LHCN-M2 (cell line): ENCODE measurements around the gene PPP6R2. TPM values are rescaled to one million over a fixed set of nuclear protein-coding genes. Genes with fewer than 3 reads are reported as not detected.
"Not testable (repeated sequence)": the region's sequence is repeated elsewhere in the genome, so short reads cannot be mapped to it uniquely, and the experiment has no call there.

Source experiments
- DNase-seq: peaks from one replicate; pipeline ENCODE4 v3.0.0-alpha.2; 2012; ENCODE audit warnings: low read depth
- total RNA-seq: library from RNA; depleted of rRNA; stranded (reverse); fragments of >200 nt; gene quantifications from 2 replicates; pipeline ENCODE4 v1.2.3, GENCODE V29; 2014

PPP6R2 gene
- total RNA-seq, 1 experiment from 2014 or later: 64.2 TPM

DNA sequence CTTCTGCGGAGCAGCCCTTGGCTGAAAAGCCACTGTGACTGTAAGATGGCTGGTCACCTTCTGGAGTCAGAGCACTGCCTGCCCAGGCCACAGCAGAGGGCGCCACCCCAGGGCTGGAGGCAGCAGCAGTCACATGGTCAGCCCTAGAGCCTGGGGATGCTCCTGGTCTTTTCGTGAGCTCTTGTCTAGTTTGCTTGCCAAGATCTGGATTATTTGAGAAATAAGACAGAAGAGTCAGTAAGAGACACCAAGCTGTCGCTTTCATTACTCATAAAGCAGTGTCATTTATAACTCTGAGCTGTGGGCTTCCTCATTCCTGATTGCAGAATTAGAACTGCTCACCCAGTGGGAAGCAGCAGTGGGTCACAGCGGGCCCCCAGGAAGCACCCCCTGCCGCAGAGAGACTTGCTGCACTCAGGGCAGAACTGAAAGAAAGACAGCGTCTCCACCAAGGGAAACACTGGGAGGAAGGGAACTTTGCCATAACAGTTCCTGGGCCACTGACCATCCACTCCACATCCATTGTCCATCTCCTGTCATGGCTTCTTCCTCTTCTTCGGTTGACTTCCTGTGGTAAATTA, 56.7 kb downstream of the PPP6R2 start:
- peak; percentile 11 for DNase-seq

DNA sequence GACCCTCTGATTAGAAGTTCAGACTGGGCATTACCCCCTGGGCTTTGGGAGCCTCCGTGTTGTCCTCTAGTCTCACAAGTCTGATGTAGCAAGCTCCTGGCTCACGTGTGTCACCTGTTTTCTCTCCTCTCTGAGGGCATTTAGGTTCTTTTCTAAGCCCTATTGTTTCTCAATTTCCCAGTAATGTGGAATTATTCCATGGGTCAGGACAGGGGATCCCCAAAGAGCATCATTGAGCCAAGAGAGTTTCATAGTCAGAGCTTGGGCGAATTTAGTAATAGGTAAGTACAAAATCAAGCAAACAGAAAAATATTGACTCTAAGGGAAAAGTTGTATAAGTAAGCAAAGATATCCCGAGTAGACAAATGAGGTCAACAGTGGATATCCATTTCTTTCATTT, 57.3 kb downstream of the PPP6R2 start:
- DNase-seq: no peak

DNA sequence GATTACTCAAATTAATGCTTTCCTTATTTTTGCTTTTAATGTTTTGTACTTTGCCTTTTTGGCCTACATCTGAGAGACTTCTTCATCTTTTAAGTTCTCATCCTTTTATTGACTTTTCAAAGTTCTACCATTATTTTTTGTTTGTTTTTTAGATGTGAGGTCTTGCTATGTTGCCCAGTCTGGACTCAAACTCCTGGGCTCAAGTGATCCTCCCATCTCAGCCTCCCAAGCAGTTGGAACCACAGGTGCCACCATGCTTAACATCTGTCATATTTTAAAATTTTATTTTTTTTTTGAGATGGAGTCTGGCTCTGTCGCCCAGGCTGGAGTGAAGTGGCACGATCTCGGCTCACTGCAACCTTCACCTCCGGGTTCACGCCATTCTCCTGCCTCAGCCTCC, 57.8 kb downstream of the PPP6R2 start:
- DNase-seq: no peak

DNA sequence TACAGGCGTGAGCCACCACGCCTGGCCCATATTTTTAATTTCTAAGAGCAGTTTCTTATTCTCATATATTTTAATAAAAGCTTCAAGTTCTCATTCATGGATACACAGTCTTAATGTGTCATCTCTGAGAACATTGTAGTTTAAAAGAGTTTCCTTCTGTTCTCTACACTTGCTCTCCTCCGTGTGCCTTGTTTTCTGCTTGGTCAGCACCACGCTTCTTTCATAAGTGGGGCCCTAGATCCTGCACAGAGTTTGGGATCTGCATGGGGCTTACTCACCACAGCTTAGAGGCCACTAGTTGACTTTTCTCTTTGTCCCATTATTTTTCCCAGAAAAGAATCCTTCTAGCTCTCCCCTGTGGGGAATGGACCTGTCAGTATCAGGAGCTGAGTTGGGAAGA, 58.8 kb downstream of the PPP6R2 start:
- no peak for DNase-seq

DNA sequence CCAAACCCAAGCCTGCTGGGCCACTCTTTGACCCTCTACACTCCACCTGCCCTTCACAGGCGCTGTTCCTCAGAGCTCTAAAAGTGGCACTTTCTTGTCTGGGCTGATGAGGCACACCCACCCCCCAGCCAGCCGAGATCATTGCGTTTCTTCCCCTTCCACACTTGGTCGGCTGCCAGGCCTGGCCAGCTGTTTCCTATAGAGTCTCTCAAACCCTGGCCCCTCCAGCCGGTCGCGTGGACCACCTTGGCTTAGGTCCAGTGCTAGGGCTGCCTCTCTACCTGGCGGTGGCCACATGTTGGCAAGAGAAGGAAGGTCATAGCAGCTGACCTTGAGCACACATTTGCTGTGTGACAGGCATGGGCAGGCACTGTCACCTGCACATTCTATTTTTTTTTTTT, 60.6 kb downstream of the PPP6R2 start:
- no peak for DNase-seq

DNA sequence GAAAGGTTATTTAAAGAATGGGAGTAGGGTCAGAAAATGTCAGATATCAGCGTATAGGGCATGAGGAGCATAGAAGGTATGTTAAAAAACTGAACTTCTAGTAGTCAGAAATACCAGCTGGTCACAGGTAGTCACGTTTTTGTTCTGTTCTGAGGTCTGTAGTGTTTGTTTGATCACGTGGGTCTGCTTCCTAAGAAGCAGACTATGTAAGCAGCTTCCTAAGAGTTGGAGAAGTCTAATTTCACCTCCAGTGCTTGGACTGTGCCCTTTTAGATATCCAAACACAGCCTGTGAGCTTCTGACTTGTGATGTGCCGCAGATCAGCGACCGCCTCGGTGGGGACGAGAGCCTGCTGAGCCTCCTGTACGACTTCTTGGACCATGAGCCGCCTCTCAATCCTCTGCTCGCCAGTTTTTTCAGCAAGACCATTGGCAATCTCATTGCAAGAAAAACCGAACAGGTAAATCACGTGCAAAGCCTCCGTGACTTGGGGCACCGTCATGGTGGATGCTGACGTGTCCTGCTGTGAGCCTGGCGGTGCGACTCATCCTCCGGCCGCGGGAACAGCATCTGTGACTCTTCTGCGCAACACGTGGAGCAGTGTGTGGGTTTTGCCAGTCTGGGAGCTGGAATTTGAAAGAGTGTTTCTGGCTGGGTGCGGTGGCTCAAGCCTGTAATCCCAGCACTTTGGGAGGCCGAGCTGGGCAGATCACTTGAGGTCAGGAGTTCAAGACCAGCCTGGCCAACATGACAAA, 63.5 kb downstream of the PPP6R2 start:
- no peak for DNase-seq

DNA sequence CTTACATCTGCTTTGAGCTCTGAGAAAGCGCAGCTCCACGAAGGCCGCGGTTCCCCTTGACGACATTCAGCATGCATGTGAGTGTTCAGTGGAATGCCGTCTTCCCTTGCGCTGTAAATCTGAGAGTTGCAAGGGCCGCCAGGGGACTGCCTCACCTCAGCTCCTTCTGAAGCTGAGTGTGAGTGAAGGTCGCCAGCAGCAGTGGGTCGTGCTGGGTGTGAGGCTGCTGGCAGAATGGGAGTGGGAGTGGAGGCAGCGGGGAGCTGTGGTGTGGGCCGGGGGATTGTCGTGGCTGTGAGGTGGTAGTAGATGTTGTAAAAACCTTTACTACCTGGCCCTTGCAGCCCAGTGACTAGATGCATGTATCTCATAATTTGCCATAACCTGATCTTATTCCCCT, 65.2 kb downstream of the PPP6R2 start:
- no peak for DNase-seq

DNA sequence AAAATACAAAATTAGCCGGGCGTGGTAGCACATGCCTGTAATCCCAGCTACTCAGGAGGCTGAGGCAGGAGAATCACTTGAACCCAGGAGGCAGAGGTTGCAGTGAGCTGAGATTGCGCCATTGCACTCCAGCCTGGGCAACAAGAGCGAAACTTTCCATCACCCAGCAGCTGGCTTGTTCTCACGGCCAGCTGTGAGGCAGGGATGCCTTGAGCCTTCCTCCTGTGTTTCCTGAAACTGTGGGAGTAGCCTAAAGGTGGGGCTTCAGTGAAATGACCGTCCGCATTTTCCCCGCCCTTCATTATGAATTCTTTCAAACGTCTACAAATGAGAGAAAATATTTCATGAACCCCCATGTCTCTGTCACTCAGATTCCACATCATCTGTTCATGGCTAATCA, 65.8 kb downstream of the PPP6R2 start:
- DNase-seq: not testable (repeated sequence)

DNA sequence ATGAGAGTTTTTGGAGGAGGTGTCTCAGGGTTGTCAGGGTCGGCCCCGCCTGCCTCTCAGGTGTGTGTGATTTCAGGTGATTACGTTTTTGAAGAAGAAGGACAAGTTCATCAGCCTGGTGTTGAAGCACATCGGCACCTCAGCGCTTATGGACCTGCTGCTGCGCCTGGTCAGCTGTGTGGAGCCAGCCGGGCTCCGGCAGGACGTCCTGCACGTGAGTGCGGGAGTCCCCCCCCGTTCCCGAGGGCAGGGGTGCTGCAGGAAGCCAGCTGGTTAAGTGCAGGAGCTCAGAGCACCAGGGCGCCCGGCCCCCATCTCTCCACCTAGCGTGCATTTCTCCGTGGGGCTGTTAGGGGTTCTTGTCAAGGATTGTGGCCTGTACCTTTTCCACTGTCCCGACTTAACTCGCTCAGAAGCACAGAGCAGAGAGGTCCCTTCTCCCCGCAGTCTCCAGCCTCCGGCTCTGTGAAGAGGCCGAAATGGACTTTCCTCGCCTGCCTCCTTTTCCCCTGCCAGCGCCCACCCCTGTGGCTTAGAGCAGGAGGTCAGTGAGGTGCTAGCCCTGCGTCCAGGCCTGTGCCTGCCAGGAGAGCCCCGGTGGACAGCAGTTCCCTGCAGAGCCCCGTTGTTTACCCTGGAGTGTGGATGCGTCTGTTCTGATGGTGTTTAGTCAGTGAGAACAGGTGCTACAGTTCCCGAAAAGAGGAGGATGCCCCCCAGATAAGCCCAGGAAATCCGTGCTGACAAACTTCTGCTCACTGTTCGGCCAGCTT, 71.5 kb downstream of the PPP6R2 start:
- no peak for DNase-seq

DNA sequence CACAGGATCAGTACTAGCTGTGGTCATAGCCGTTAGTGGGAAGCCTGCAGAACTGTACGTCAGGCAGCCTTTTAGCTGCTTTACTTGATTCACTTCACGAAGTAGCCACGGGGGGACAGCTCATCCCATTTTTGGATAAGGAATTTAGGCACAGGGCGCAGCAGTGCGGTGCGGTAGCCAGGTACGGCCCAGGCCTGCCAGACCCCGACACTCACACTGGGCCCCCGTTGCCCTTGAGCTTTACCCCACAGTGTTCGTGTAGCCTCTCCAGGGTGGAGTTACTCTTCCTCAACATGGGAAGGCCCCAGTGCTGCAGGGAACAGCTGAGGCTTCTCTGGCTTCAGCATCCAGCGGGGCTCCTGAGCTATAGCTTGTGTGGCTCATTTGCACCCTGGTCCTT, 72.3 kb downstream of the PPP6R2 start:
- DNase-seq: no peak

DNA sequence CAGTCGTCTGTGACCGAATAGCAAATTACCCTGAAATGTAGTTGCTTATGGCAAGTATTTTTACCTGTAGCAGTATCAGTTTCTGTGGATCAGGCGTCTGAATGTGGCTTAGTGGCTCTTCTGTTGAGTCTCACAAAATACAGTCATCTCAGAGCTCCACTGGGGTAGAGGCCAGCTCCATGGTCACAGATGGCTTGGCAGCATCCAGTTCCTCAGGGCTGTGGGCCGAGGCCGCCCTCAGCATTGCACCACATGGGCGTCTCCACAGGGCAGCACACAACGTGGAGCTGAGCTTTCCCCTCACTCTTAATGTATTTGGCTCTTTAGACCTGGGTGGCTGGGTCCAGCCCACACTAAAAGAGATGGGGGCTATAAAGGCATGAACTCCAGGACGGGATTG, 73.9 kb downstream of the PPP6R2 start:
- DNase-seq: no peak

DNA sequence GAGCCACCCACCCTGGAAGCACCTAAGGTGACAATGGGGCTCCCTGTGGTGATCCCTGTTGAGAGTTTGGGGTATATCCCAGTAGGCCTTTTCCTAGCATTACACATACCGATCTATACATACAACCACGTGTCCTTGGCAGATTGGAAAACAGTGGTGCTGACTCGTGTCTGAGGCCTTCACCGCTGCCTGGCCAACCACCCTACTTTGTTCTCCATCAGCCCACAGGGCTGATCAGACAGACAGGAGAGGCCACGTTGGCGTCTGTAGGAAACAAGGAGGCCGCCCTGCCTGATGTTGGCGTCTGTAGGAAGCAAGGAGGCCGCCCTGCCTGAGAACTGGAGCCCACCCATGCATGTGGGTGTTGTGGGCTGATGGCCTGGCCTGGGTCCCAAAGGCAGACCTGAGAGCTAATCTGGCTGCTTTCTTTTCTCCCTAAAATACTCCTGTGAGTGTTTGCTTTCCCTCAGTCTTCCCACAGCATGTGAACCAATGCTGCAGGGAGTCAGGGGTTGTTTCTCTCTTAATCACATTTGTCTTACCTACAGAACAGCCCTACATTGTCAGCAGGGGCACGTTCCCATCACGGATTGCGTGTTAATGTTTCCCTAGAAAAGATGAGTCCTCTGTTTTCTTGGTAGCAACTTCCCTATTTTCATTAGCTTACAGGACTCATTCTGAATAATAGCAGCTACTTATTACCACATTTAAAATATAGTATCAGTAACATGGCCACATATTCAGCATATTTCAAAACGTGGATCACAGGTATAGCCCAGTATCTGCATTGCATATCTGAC, 74.5 kb downstream of the PPP6R2 start:
- DNase-seq: no peak

DNA sequence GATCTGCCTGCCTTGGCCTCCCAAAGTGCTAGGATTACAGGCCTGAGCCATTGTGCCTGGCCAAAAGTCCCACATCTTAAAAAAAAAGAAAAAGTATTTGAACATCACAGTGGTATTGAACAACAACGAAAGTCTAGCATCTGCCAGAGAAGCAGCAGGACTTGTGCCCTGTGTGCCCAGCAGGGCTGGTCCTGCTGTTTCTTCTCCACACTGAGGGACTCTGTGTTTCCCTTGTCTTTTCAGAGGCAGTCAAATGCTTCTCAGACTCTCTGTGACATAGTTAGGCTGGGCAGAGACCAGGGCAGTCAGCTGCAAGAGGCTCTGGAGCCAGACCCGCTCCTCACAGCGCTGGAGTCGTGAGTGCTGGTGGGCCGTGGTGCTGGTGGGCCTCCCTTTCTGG, 75.5 kb downstream of the PPP6R2 start:
- no peak for DNase-seq

DNA sequence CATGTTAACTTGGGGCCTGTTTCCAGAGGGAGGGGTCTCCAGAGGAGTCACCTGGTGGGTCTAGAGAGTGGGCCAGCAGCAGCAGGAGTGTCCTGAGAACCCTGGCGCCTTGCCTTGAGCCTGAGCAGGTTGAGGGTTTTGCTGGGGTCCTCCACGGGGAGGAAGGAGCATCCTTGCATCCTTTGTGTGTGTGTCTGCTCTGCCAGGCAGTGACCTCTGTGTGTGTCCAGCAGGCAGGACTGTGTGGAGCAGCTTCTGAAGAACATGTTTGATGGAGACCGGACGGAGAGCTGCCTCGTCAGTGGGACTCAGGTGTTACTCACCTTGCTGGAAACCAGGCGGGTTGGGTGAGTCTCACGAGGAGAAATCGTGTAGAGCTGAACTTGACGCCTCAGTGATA, 76.0 kb downstream of the PPP6R2 start:
- no peak for DNase-seq

DNA sequence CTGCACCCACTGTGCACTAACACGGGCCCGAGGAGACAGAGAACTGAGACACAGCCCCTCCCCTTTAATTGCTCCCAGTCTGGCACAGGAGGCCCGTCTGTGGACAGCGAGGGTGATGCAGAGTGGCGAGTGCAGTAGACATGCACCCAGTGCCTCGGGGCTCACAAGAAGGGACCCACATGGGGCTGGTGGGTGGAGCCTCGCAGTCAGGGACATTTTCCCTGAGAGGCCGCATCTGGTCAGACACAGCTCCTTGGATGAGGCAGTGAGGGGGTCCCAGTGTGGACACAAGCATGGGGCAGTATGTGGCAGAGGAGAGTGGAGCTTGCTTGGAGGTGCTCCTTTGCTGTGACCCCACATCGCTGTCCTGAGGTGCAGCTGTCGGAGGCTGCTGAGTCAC, 76.9 kb downstream of the PPP6R2 start:
- no peak for DNase-seq

DNA sequence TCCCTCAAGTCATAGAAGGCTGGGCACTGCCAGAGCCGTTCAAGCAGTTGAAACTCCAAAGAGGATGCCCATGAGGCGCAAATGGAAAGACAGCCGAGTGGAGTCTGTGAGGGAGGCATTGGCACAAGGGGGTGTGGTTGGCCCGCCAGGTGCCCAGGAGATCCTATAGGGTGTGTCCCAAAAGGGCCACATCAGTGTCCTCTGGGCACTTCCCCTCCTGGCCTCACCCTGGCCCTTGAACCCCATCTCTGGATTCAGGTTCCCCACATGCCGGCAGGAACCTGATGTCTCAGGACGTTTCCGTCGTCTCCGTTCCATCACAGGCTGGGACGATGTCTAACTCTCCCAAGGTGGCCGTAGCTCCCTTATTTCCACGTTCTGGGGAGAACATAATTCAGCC, 77.5 kb downstream of the PPP6R2 start:
- no peak for DNase-seq

DNA sequence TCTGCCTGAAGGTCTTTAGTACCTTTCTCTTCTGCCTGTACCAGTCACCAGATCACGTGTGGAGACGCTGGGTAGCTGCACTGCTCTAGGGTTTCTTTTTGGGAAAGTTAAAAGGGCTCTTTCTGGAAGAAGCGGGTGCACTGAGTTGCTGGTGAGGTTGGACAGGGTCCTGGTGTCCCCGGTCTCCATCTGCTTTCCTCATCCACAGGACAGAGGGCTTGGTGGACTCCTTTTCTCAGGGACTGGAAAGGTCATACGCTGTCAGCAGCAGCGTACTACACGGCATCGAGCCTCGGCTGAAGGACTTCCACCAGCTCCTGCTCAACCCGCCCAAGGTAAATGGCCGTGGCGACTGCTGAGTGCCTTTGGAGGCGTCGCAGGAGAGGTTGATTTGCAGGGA, 78.9 kb downstream of the PPP6R2 start:
- no peak for DNase-seq

DNA sequence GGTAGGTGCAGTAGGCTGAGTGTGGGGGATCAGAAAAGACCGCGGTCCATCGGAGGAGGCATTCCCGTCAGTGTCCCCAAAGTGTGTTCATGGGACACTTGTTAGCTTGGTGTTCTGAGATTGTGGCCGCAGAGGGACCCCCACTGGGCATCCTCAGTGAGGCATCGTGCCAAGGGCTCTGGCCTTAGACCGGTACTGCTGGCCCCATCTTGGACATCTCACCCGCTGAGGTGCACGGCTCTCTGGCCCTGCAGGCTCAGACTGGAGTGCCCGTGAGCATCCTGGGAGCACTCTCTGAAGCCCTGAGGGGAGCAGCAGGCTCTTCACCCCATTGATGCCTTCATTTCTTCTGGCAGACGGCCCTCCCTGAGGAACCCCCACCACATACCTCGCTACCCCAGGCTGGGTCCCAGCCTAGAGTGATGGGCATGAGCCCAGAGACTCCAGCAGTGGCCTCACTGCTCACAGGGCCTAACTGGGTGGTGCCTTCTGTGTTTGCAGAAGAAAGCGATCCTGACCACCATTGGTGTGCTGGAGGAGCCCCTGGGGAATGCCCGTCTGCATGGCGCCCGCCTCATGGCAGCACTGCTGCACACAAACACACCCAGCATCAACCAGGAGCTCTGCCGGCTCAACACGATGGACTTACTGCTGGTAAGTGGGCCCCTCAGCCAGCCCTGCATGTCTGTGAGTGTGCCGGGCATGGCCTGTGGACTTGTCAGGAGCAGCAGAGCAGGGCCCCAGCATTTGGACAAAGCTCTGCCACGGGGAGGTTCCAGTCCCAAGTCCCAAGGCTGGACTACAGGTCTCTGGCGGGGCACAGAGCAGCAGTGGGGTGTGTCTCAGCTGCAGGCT, 80.1 kb downstream of the PPP6R2 start:
- no peak for DNase-seq

DNA sequence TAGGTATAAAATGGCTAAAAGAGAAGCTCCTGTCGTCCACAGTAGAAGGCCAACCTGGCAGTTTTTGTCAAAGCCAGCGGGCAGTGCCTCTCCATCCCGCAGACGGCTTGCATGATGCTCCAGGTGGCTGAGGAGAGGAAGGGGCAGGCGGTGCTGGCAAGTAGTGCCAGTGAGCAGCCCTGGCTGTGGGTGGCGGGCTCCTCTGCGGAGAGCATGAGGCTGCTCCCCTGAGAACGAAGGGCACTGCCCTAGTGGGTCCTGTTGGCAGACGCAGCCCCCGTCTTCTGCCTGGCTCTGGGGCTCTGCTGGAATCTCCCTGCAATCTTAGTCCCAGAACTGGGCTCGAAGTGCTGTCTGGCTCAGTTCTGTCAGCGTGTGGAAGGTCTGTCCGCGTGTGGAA, 80.8 kb downstream of the PPP6R2 start:
- no peak for DNase-seq

DNA sequence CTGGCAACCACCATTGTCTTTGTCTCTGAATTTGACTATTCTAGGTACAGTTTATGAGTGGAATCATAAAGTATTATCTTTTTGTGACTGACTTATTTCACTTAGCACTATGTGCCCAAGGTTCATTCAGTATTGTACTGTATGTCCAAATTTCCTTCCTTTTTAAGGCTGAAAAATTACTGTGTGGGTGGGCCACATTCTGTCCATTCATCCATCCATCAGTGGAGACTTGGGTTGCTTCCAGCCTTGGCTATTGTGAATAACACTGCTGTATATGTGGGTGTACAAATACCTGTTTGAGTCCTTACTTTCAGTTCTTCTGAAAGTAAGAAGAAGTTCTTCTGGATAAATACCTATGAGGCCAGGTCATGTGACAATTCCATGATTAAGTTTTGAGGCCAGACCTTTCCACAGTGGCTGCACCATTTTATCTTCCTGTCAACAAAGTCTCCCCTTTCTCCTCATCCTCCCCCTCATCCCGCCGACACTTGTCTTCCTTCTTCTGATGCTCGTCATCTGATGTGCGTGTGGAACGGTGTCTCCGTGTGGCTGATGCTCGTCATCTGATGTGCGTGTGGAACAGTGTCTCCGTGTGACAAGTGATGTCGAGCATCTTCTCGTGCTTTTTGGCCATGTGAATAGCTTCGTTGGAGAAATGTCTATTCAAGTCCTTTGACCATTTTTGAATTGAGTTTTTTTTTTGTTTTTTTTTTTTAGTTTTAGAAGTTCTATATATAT, 82.2 kb downstream of the PPP6R2 start:
- DNase-seq: no peak
